Stimulated activated CD8-positive, alpha-beta memory T cell treated with anti-CD3 and anti-CD28 coated beads, Interleukin-4, amount 100 ng/mL, for 4 hours (primary cell): ENCODE results near the gene BAG2.

Experiments used
- DNase-seq, 2 donors: peaks; one replicate each; pipeline ENCODE4 v3.0.0-alpha.2; 2020; ENCODE audit warnings: low read depth in 2 of 2, low spot score in 1 of 2

Gene BAG2

DNA sequence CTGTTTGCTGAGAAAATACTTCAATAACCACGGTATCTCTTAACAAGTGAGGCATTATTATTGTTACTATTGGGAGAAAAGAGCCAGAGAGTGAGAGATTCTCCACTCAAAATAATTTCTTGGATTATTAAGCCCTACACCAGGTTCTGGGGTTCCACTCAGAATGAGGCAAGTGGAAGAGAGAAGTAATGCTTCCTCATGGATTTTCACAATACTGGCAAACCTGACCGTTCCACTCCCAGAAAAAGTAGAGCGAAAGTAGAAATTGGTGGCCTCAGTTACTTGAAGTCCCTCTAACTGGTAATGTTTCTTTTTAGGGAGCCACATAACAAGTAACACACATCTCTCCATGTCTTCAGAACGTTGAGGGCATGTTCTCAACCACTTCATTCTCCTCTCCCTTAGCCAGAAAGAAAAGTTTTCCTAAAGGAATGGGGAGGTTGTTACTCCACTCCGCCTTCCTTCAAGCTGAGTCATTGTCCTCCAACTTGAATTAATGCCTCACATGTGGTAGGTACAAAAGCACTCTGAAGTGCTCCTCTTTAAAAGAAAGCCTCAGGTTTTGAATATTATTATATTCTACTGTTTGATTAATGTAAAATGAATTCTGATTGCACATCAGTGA is 1.9 kb downstream of the BAG2 start:
- no peak for DNase-seq

DNA sequence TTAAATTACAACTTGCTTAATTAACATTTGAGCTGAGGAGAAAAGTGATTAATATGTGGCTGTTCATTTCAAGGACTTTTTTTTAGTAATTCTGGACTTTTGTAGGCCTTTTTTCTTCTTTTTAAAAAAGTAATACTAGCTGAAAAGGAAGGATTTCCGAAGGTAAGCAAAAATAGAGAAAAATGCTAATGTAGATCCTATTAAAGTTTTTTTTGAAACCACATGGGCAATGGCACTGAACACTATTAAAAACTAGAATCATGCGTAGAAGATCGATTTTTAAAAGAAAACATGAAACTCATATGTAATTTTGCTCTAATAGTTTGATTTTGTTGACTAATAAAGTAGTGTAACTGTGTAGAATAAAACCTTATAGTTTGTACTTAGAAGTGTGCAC is 2.4 kb downstream of the BAG2 start:
- no peak for DNase-seq

DNA sequence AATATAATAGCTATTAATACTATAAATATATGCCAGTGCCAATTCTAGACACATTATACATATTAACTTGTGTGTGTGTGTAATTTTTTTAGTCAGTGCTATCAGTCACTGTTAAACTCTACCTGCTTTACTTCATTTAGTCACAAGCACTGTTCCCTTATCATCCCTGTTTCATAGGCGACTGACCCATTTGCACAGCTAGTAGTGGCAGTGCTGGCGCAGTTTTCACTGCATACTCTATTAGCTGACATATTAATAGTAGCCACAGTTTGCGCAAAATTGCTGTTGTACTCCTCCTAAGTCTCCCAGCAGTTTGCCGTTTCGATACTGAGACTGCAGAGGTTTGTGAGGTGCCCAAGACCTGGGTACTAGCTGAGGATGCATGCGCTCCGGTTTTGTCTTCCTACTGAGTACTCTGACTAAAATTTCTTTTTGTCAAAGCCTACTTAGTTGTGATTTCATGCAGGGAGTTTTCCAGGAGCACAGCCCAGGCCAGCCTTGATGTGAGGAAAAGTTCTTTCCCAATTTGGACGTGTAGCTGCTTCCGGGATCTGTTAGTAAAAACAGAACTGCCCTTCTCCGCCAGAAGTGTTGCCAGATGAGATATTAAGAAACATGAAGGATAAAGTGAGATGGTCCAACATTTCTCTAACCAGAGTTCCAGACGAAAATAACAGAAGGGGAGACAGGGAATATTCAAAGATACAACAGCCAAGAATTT is 5.6 kb downstream of the BAG2 start:
- DNase-seq = no peak

DNA sequence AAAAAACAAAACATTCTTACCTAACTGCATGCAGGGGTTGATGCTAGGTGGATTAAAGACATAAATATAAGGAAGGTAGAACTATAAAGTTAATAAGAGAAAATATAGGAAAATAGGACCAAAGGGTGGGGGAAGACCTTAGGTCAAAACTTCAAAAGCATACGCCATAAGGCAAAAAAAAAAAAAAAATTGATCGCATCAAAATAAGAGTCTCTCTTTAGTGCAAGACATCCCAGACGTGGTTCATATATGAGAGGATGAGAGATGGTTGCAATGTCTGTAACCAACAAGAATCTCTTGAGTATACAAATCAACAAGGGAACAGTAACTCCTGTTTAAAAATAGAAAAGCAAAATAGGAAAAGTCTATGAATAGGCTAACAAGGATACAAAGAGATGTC is 8.5 kb downstream of the BAG2 start:
- DNase-seq = no peak

DNA sequence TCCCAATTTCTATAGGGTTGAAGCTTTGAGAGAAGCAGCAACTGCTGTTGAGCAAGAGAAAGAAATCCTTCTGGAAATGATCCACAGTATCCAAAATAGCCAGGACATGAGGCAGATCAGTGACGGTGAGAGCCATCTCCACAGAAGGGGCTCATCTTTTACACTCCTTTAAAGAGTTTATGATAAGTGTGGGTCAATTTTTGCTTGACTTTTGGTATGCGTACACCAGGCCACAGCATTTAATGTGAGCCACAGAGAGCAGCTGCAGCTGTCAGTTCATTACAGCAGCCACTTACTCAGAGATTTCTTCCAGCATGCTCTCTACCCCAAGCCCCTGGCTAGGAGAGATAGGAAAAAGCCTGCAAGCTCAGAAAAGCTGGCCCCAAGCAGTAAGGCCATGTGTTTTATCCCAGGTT is 9.9 kb downstream of the BAG2 start:
- no peak for DNase-seq

DNA sequence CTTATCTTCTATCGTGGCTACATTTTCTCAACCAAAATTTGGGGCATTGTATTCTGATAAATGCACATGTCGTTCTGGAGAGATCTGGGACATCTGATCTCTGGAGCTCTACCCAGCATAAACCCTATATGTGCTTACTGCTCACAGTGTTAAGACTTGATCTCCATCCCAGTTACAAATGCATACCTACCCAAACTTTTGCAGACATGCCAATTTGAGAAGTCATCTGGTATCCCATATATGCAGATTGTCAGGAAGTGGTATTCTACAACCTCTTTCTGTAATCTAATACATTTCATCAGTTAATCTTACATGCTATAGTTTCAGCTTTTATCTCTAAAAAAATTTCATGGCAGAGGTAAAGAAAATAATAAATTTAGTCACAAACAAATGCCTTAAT is 11.2 kb downstream of the BAG2 start:
- no peak for DNase-seq

DNA sequence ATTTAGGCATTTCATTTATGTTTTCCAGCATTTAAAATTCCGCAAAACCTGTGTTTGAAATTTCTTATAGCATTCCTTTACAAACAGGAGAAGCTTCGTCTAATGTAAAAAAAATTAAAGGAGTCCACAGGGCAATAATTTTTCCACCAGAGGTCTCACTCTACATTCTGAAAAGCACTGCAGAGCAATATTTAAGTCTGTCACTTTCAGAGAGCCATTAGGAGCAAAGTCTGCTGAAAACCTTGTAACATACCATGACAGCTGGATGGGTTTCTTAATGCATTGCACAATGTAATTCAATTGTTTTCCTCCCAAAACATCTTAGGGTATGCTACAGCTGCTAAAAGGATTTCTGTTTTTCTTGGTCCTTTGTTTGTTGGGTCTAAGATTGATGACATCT is 18.0 kb downstream of the BAG2 start:
- DNase-seq = no peak

DNA sequence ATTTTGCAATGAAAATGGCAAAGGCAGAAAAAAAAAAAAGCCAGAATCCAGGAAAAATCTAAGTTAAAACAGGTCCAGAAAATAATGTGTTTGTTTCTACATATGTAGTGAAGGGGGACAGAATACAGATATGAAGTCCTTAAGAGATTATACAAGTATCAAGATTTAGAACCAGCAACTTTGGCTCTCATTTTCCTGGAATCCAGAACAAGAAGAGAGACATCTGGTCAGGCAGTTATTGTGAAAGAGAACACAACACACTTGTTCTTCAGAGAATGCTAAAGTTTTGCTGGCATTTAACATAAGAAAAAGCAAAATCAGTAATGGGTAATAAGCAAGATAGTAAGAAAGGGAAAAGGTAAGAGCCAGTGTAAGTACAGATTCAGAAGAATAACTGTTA is 21.1 kb downstream of the BAG2 start:
- no peak for DNase-seq

DNA sequence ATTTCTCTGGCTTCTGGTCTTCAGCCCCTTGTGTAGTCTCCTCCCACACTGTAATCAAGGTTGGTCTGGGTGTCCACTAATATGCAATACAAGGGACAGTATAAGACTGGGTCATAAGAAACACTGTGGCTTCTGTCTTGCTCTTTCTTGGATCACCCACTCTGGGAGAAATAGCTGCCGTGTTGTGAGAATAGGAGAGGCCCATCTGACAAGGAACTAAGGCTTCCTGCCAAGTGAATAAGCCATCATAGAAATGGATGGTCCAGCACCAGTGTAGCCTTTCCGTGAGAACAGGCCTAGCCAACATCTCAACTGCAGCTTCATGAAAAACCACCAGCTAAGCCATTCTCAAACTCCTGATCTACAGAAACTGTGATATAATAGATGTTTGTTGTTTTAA is 23.3 kb downstream of the BAG2 start:
- no peak for DNase-seq

DNA sequence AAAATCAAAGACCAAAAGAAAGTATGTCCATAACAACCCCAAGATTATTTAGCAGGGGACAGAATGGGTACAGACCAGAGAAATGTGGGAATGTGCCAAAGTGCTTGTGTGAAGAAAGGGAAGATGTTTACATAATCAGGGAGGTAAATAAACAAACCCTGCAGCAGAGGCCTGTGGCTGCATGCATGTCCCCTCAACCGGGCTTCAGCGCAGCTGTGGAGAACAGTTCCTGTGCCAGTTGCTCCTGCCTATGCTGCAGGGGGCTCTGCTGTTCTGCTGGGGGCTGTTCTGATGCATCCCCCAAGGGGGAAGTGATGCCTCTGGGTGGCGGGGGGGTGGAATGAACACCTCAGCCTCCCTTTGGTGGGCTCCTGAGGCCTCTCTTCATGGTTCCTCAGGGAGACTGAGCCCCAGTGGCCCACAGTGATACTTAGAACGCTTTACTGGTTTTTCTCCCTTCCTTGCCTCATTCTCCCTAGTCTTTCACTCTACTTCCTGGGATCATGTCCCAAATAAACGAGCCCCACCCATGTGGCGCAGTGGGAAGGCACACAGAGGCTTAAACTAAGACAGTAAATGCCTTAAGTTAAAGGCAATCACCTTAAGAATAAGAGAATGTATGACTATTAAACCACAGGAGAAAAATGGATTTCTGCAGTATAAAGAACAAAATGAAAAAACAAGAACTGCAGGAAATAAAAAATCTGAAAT is 27.0 kb downstream of the BAG2 start:
- DNase-seq = no peak

DNA sequence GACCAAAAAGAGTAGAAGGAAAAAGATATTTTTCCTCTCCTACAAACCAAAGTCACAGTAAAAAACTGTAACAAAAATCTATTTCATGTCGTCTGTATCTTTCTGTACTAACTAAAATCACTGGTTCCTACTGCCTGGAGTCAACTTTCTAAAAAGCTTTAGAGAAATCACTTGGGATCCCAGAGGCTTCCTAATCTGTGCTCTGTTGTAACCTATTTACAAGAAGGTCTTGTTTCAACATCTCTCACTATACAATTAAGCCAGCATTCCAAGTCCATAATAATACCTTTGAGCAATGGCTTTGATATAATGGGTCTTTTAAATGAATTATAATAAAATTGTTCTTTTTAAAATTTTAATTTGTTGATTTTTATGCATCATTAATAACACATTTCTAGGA is 29.6 kb downstream of the BAG2 start:
- no peak for DNase-seq

DNA sequence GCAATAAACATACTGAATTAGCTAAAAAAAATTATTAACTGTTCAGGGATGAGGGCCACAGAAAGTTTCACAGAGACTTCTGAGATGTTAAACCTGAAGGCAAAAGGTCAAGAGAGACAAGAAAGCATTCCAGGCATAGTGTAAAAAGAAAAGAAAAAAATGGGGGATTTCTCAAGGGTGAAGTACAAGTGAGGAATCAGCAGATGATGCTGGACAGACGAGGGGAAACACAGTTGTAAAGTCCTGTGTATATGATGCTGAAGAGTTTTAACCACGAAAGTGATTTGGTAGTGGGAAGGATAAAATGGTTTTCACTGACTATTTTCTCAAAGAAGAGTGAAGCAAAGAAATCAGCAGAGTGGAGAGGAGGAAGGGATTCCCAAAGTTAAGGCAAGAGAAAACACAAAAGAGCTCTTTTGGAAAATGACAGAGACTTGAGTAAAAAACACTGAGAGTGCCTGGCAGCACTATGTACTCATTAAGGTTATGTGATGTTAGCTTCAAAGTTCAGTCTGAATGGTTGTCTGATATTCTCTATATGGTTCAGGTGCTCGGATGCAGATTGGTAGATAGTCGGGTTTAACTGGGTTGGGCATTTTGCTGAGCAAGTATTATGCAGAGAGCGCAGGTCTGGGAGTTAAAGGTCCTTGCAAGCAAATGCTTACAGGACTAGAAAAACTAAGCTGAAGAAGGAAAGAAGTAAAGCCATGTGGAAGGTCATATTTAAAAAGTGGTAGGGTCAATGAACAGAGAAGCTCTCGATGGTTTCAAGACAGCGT is 33.6 kb downstream of the BAG2 start:
- no peak for DNase-seq

DNA sequence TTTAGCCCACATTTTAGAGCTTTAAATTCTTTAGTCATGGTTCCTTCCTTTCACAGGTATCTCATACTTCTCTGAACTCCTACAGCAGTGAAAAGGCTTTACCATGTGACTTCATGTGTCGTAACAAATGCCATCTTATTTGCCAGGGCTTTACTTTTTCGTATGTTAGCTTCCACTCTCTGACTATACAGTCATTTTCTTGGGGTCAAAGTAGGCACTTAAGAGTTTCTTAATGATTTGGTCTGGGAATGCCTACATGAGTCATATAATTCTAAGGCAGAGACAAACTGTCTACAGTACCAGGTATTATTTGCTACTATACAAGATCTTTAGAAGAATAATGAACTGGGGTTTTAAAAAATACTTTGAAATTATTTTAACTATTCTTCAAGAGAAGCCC is 35.0 kb downstream of the BAG2 start:
- DNase-seq = no peak

DNA sequence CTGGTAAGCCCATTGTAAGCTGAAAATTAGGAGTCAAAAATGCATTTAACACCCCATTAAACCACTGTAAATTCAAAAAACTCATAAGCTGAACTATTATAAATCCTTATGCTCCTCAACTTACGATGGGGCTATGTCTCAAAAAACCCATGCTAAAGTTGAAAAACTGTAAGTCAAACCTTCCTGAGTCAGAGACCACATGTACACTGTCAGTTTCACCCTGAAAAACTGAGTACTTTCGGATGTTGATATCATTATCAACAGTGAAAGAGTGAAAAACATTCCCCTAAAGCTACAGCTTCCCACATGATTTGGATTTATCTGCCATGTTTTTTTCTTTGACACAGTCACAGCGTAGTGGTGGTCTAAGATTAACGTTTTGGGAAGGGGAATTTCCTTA is 35.7 kb downstream of the BAG2 start:
- DNase-seq = no peak

DNA sequence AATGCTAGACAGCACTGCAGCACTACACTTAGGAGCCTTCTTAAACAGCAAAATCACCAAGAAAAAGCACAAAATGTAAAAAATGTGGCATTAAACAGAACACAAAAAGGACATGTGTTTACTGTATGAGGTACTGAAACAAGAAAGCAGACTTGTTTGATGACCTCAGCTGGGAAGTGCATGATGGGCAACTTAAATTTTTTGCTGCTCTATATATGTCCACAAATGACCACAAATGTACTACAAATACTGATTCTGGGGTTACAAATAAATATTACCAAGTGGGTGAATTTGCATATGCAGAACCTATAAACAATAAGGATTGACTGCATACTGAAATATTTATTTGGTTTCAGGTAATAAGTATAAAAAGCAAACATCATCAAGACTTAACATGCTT is 36.9 kb downstream of the BAG2 start:
- DNase-seq = no peak

DNA sequence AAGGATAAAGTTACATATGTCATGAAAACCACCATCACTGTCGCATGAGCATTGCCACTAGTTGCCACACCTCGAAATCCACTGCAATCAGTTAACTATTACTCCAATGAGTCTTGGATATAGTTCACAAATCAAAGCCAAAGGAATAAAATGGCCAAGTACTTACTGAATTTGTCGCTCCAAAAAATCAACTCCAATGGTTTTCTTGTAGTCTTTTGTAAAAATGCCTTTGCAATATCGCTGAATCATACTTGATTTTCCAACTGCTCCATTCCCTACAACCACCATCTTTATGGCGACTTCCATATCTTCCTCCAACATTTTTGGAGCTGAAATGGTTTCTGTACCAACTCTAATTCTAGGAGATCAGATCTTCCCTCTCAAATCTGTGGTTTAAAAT is 37.9 kb downstream of the BAG2 start:
- no peak for DNase-seq

DNA sequence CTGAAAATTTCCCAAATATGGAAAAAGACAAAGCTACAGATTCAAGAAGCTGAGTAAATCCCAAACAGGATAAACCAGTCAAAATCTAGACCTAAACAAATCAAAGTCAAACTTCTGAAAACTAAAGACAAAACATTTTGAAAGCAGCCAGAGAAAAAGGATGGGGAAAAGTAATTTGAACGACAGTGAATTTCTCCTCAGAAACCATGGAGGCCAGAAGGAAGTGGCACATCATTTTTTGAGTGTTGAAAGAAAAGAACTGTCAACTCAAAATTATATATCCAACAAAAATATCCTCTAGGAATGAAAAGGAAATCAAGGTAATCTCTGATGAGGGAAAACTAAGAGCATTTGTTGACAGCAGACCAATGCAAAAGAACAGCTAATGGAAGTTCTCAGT is 43.1 kb downstream of the BAG2 start:
- DNase-seq = no peak

DNA sequence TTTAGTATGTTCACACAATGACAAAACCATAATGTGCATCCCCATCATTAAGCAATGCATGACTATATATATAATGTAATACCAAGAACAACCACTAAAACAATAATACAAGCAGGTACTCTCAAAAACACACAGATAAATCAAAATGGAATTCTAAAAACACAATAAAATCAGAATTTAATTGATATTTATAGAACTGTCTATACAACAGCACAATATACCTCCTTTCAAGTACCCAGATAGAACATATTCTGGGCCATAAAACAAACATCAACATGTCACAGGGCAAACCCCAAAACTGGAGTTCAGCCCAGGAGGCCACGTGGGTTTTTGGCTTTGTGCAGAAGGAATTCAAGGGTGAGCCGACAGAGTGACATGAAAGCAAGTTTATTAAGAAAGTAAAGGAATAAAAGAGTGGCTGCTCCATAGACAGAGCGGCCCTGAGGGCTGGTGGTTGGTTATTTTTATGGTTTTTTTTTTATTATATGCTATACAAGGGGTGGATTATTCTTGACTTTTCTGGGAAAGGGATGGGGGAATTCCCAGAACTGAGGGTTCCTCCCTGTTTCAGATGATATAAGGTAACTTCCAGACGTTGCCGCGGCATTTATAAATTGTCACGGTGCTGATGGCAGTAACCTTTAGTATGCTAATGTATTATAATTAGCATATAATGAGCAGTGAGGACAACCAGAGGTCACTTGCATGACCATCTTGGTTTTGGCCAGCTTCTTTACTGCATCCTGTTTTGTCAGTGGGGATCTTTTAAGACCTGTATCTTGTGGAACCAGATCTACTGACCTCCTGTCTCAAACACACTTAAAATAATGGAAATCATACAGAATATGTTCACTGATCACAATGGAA is 44.3 kb downstream of the BAG2 start:
- no peak for DNase-seq

DNA sequence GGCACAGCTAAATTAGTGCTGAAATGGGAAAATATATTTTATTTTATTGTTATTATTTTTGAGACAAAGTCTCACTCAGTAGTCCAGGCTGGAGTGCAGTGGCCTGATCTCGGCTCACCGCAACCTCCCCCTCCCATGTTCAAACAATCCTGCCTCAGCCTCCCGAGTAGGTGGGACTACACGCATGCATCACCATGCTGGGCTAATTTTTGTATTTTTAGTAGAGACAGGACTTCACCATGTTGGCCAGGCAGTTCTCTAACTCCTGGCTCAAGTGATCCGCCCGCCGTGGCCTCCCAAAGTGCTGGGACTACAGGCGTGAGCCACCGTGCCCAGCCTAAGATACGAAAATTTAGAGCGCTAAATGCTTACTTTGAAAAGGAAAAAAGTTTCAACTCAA is 45.1 kb downstream of the BAG2 start:
- DNase-seq = no peak

DNA sequence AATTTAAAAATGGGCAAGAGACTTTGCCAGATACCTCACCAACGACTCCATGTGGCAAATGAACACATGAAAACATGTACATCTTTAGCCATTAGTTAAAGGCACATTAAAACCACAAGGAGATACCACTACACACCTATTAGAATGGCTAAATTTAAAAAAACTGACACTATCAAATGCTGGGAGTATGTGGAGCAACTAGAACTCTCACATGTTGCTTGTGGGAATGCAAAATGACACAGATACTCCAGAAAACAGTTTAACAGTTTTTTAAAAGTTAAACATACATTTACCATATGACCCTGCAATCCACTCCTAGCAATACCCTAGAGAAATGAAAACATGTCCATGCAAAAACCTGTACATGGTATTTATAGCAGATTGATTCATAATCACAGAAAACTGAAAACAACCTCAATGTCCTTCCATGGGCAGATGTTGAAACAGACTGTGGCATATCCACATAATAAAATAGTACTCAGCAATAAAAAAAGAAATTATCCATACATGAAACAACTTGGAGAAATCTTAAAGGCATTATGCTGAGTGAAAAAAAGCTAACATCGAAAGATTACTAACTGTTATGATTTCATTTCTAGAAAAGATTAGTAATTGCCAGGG is 48.1 kb downstream of the BAG2 start:
- no peak for DNase-seq
